Measurements from ENCODE around the gene NAALADL2.

The NAALADL2 gene

DNA sequence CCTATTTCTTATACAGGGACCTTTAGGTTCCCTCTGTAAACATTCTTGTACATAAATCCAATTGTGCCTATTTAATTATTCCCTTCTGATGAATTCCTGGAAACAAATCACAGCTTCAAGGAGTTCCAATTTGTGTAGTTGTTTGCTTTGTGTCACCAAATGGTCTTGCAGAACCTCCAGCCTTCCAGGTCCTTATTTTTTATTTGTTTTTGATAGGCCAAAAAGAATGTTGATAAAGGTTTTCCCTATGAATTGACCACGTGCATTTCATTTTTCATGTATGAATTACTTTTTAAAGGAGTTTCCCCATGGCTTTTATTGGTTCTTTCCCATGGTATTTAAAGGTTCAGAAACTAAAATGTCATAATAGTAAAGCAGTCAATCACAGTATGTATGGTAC, 243.0 kb downstream of the NAALADL2 start:
- H3K9ac ChIP-seq (ENCODE audit: low read length), result no peak overlapping the region
- H4K20me1 ChIP-seq (ENCODE audit: insufficient read depth, low read length), result no peaks in the 10 kb centered on the region
- no peaks in the 10 kb centered on the region for H3K9me2 ChIP-seq (ENCODE audit: low read depth, low read length)
- H3K36me3 ChIP-seq (ENCODE audit: insufficient read depth, low read length), result no peaks in the 10 kb centered on the region
- H3K4me2 ChIP-seq (ENCODE audit: low read length), result no peak overlapping the region
- no peak overlapping the region for H2AFZ ChIP-seq (ENCODE audit: low read length)
- H3K9me3 ChIP-seq (ENCODE audit: low read length), result no peaks in the 10 kb centered on the region
- H3K4me3 ChIP-seq (ENCODE audit: low read depth, low read length, poor library complexity, severe bottlenecking), result no peak overlapping the region
- no peak for TF ChIP-seq CTCF (IDR thresholded peaks at IDR 0.05; ENCODE audit: low read length)
- TF ChIP-seq EZH2 (IDR thresholded peaks at IDR 0.05; ENCODE audit: borderline replicate concordance, low read length), result no peak
- H3K27me3 ChIP-seq (ENCODE audit: insufficient read depth, low read length), result no peaks in the 10 kb centered on the region
- no peak overlapping the region for H3K27ac ChIP-seq (ENCODE audit: low read depth, low read length, poor library complexity, severe bottlenecking)
- H3F3A ChIP-seq (ENCODE audit: insufficient read depth, low read length), result no peaks in the 10 kb centered on the region
- H3K4me1 ChIP-seq (ENCODE audit: insufficient read depth, low read length, severe bottlenecking), result no peaks in the 10 kb centered on the region
- H3K79me2 ChIP-seq (ENCODE audit: insufficient read depth, low read length), result no peaks in the 10 kb centered on the region

DNA sequence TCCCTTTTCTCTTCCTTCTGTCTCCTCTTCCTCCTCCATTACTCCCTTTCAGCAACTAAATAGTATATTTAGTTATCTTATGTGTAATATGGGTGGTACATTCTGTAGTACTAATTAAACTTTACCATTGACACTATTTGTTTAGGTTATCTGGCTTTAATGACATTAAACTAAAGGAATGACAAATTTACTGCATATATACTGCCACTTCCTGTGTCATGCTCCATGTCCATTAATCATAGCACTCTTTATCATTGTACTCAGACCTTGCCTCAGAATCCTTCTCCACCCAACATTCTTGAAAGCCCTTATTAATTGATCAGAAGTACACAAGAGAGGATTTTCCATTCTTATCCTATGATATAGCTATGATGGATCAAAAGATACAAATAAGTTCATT, 244.2 kb downstream of the NAALADL2 start:
- Histone ChIP-seq H3K4me2 (ENCODE audit: low read length) (no peak overlapping the region), H3K79me2 (ENCODE audit: insufficient read depth, low read length) (no peaks in the 10 kb centered on the region), H3F3A (ENCODE audit: insufficient read depth, low read length) (no peaks in the 10 kb centered on the region), H3K36me3 (ENCODE audit: insufficient read depth, low read length) (no peaks in the 10 kb centered on the region), H2AFZ (ENCODE audit: low read length) (no peak overlapping the region), H3K27ac (ENCODE audit: low read depth, low read length, poor library complexity, severe bottlenecking) (no peak overlapping the region), H3K27me3 (ENCODE audit: insufficient read depth, low read length) (no peaks in the 10 kb centered on the region), H3K9ac (ENCODE audit: low read length) (no peak overlapping the region), H3K9me3 (ENCODE audit: low read length) (no peaks in the 10 kb centered on the region), H3K4me1 (ENCODE audit: insufficient read depth, low read length, severe bottlenecking) (no peaks in the 10 kb centered on the region), H4K20me1 (ENCODE audit: insufficient read depth, low read length) (no peaks in the 10 kb centered on the region), H3K4me3 (ENCODE audit: low read depth, low read length, poor library complexity, severe bottlenecking) (no peak overlapping the region), H3K9me2 (ENCODE audit: low read depth, low read length) (no peaks in the 10 kb centered on the region)
- TF ChIP-seq EZH2 (IDR thresholded peaks at IDR 0.05; ENCODE audit: borderline replicate concordance, low read length) (no peak), CTCF (IDR thresholded peaks at IDR 0.05; ENCODE audit: low read length) (no peak)

DNA sequence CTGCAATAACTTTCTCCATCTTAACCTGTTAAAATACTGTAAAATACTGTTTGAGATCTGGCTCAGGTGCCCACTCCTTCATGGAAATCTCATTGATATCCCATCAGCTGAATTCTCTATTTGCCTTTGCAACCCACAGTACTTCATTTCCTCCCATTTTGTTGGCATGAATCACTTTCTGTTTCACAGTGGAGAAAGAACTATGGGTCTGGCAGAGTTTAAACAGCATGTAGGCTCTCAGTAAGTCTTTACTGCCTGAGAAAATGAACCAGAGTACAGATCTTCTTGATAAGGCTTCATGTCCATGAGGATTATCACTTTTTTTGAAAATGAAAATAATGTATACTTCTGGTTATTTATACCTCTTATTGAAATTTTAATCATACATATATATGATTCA, 245.9 kb downstream of the NAALADL2 start:
- H3K36me3 ChIP-seq (ENCODE audit: insufficient read depth, low read length), result no peaks in the 10 kb centered on the region
- no peaks in the 10 kb centered on the region for H3K27me3 ChIP-seq (ENCODE audit: insufficient read depth, low read length)
- no peak overlapping the region for H2AFZ ChIP-seq (ENCODE audit: low read length)
- no peak overlapping the region for H3K4me2 ChIP-seq (ENCODE audit: low read length)
- no peaks in the 10 kb centered on the region for H3K9me3 ChIP-seq (ENCODE audit: low read length)
- H3K4me3 ChIP-seq (ENCODE audit: low read depth, low read length, poor library complexity, severe bottlenecking), result no peak overlapping the region
- H3K27ac ChIP-seq (ENCODE audit: low read depth, low read length, poor library complexity, severe bottlenecking), result no peak overlapping the region
- H3K9ac ChIP-seq (ENCODE audit: low read length), result no peak overlapping the region
- no peaks in the 10 kb centered on the region for H4K20me1 ChIP-seq (ENCODE audit: insufficient read depth, low read length)
- no peaks in the 10 kb centered on the region for H3K4me1 ChIP-seq (ENCODE audit: insufficient read depth, low read length, severe bottlenecking)
- H3K79me2 ChIP-seq (ENCODE audit: insufficient read depth, low read length), result no peaks in the 10 kb centered on the region
- no peaks in the 10 kb centered on the region for H3K9me2 ChIP-seq (ENCODE audit: low read depth, low read length)
- H3F3A ChIP-seq (ENCODE audit: insufficient read depth, low read length), result no peaks in the 10 kb centered on the region
- TF ChIP-seq EZH2 (IDR thresholded peaks at IDR 0.05; ENCODE audit: borderline replicate concordance, low read length), result no peak
- no peak for TF ChIP-seq CTCF (IDR thresholded peaks at IDR 0.05; ENCODE audit: low read length)

Data from OCI-LY1 (cell line).